WTC11 (cell line): ENCODE data around the gene CACNA2D4. TPM values are rescaled to one million over a fixed set of nuclear protein-coding genes. Genes with fewer than 3 reads are reported as not detected.

ENCODE experiments used
- ATAC-seq: fragments of 200-7000 bp; cut with Tn5 transposase; 2 replicates; pipeline ENCODE4 v1.10.0; 2021; ENCODE audit warnings: mild to moderate bottlenecking, moderate library complexity
- CTCF ChIA-PET: fragments of 300-600 bp; sonication (Branson Sonifier 250); formaldehyde crosslinking; loops from one replicate; lab custom pipeline; 2021; ENCODE audit warnings: antibody characterized with exemption; lab: Charles Lee
- POLR2A ChIA-PET: fragments of 350-600 bp; sonication (Branson Sonifier 250); formaldehyde crosslinking; loops from one replicate; lab custom pipeline; 2021; ENCODE audit warnings: antibody characterized with exemption; lab: Charles Lee
- DNase-seq: peaks from one replicate; pipeline ENCODE4 v3.0.0; 2021; ENCODE audit warnings: low spot score
- H3K27ac Mint-ChIP-seq: 2 replicates; pipeline ENCODE4 v1.8.0; 2021; ENCODE audit warnings: mixed read lengths
- H3K27me3 Mint-ChIP-seq: 2 replicates; pipeline ENCODE4 v1.8.0; 2021; ENCODE audit warnings: low read depth, mild to moderate bottlenecking, moderate library complexity, mixed read lengths
- H3K36me3 Mint-ChIP-seq: 2 replicates; pipeline ENCODE4 v1.8.0; 2021; ENCODE audit warnings: mixed read lengths
- H3K4me1 Mint-ChIP-seq: 2 replicates; pipeline ENCODE4 v1.8.0; 2022; ENCODE audit warnings: mixed read lengths
- H3K4me3 Mint-ChIP-seq: 2 replicates; pipeline ENCODE4 v1.8.0; 2021; ENCODE audit warnings: mild to moderate bottlenecking, moderate library complexity, mixed read lengths
- H3K9me3 Mint-ChIP-seq: 2 replicates; pipeline ENCODE4 v1.8.0; 2021; ENCODE audit warnings: mixed read lengths
- CBFB ChIP-seq: sonication (generic); formaldehyde crosslinking; IDR thresholded peaks from 2 replicates; pipeline ENCODE4 v1.8.1; 2022; ENCODE audit warnings: mild to moderate bottlenecking, low read depth, missing genetic modification reagents
- CREM ChIP-seq: sonication (generic); formaldehyde crosslinking; IDR thresholded peaks from 2 replicates; pipeline ENCODE4 v1.8.1; 2022; ENCODE audit warnings: mild to moderate bottlenecking, missing genetic modification reagents, moderate library complexity
- ETV6 ChIP-seq: sonication (generic); formaldehyde crosslinking; IDR thresholded peaks from 2 replicates; pipeline ENCODE4 v1.8.1; 2022; ENCODE audit warnings: mild to moderate bottlenecking, missing genetic modification reagents
- FOXP1 ChIP-seq: sonication (generic); formaldehyde crosslinking; IDR thresholded peaks from 2 replicates; pipeline ENCODE4 v1.8.0; 2022; ENCODE audit warnings: missing genetic modification reagents, mild to moderate bottlenecking, moderate library complexity, borderline replicate concordance
- MYBL2 ChIP-seq: sonication (generic); formaldehyde crosslinking; IDR thresholded peaks from 2 replicates; pipeline ENCODE4 v1.8.1; 2023; ENCODE audit warnings: mild to moderate bottlenecking, moderate library complexity, missing genetic modification reagents
- NFATC4 ChIP-seq: fragments of 250-450 bp; sonication (Bioruptor Pico); IDR thresholded peaks from 2 replicates; pipeline ENCODE4 v1.9.0; 2021; ENCODE audit warnings: mild to moderate bottlenecking
- NFYB ChIP-seq: sonication (generic); formaldehyde crosslinking; conservative IDR thresholded peaks from 2 replicates; pipeline ENCODE4 v1.8.0; 2022; ENCODE audit warnings: low read depth, missing genetic modification reagents
- NR1H2 ChIP-seq: sonication (generic); formaldehyde crosslinking; IDR thresholded peaks from 2 replicates; pipeline ENCODE4 v1.9.0; 2021; ENCODE audit warnings: mild to moderate bottlenecking, moderate library complexity, missing genetic modification reagents
- OVOL2 ChIP-seq: fragments of 250-450 bp; sonication (Bioruptor Pico); IDR thresholded peaks from 2 replicates; pipeline ENCODE4 v1.9.0; 2021; ENCODE audit warnings: mild to moderate bottlenecking, borderline replicate concordance
- SOX15 ChIP-seq: fragments of 250-450 bp; sonication (Bioruptor Pico); IDR thresholded peaks from 2 replicates; pipeline ENCODE4 v1.9.0; 2021; ENCODE audit warnings: mild to moderate bottlenecking
- TCF7 ChIP-seq: sonication (generic); formaldehyde crosslinking; IDR thresholded peaks from 2 replicates; pipeline ENCODE4 v1.8.0; 2022; ENCODE audit warnings: mild to moderate bottlenecking, low read depth, missing genetic modification reagents, moderate library complexity
- TEAD4 ChIP-seq: sonication (generic); formaldehyde crosslinking; IDR thresholded peaks from 2 replicates; pipeline ENCODE4 v1.8.0; 2022; ENCODE audit warnings: mild to moderate bottlenecking, missing genetic modification reagents
- ZNF138 ChIP-seq: sonication (generic); formaldehyde crosslinking; conservative IDR thresholded peaks from 2 replicates; pipeline ENCODE4 v1.8.1; 2022; ENCODE audit warnings: mild to moderate bottlenecking, moderate library complexity, missing genetic modification reagents
- ZNF219 ChIP-seq: sonication (generic); formaldehyde crosslinking; IDR thresholded peaks from 2 replicates; pipeline ENCODE4 v1.8.0; 2023; ENCODE audit warnings: missing genetic modification reagents, mild to moderate bottlenecking, borderline replicate concordance
- total RNA-seq: library from RNA; stranded (reverse); gene quantifications from 3 replicates; pipeline ENCODE4 v1.2.3, GENCODE V29; 2021
- TF ChIP-seq, protein P1 (sequence below): sonication (generic); formaldehyde crosslinking; IDR thresholded peaks from 2 replicates; pipeline ENCODE4 v1.8.1; 2023; ENCODE audit warnings: mild to moderate bottlenecking, missing genetic modification reagents, borderline replicate concordance
- TF ChIP-seq, protein P2 (sequence below): sonication (generic); formaldehyde crosslinking; IDR thresholded peaks from 2 replicates; pipeline ENCODE4 v1.8.0; 2022; ENCODE audit warnings: missing genetic modification reagents
- TF ChIP-seq, protein P3 (sequence below): sonication (generic); formaldehyde crosslinking; conservative IDR thresholded peaks from 2 replicates; pipeline ENCODE4 v1.8.1; 2023; ENCODE audit warnings: mild to moderate bottlenecking, low read depth, missing genetic modification reagents, moderate library complexity
- TF ChIP-seq, protein P4 (sequence below): sonication (generic); formaldehyde crosslinking; IDR thresholded peaks from 2 replicates; pipeline ENCODE4 v1.8.0; 2022; ENCODE audit warnings: mild to moderate bottlenecking, missing genetic modification reagents
- TF ChIP-seq, protein P5 (sequence below): sonication (generic); formaldehyde crosslinking; IDR thresholded peaks from 2 replicates; pipeline ENCODE4 v1.8.1; 2023; ENCODE audit warnings: mild to moderate bottlenecking, missing genetic modification reagents

The CACNA2D4 gene
- total RNA-seq, 1 experiment from 2014 or later, result 0.04 TPM

DNA sequence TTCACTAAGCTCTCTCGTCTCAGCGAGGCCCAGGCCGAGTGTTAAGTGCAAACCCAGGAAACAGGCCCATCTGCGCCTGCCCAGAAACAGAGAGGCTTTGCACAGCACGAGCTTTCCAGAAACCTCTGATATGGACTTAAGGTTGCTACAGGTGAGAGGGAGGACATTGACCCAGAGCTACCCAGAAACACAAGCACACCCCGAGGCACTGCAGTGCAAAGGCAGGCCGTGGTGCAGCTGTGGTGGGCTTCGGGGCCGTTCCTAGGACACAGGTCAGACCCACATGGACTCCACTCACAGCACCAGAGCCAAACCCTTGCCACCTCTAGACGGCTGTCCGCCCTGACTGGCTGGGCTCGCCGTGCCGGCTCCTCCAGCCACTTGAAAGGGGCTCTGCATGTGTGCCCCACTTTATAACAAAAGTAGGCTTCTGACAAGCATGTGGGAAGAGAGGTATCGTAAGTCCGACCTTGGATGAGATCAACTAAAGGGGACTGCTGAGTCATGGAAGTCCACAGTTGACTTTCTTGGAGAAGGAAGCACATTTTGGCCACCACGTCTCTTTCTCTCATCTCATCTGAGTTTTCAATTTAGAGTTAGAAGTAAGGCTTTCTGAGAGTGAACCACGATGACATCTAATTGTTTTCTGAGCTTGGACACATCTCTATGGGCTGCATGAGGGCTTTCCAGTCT is 38.2 kb downstream of the CACNA2D4 start:
- Mint-ChIP-seq H3K27me3 (no peaks in the 10 kb centered on the region), H3K4me1 (no peaks in the 10 kb centered on the region), H3K36me3 (no peaks in the 10 kb centered on the region), H3K27ac (no peak overlapping the region; the same call in 1 of the 2 replicates), H3K9me3 (no peaks in the 10 kb centered on the region), H3K4me3 (no peak overlapping the region)
- TF ChIP-seq OVOL2, result no peak
- no peak for TF ChIP-seq NFATC4
- ATAC-seq (no peak), DNase-seq (no peak)
- ChIA-PET POLR2A (interaction anchor here (0.5 kb wide), 1 partner anchor 88 kb away, joined by 4 read pairs; no protein-coding TSS in a partner anchor), CTCF (interaction anchor here (1.1 kb wide), 1 partner anchor 60 kb away, joined by 4 read pairs; no protein-coding TSS in a partner anchor)

DNA sequence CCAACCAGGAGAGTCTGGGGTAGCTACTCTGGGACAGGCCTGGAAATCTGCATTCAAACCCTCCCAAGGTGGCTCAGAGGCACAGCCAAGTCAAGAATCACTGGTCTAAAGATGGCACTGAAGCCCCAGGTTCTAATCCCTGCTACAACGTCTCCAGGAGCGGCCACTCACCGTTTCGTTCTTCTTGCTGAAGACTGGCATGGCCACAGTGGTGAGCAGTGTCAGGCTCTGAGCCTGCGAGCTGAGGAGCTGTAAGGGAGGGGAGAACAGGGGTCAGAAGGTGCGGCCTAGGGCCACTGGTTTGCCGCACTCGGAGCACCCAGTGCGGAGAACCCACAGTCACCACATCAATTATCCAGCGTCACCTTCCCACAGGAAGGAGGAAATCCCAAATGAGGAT is 38.8 kb downstream of the CACNA2D4 start:
- H3K36me3 Mint-ChIP-seq, result no peaks in the 10 kb centered on the region
- H3K4me3 Mint-ChIP-seq, result no peak overlapping the region
- H3K27me3 Mint-ChIP-seq, result no peaks in the 10 kb centered on the region
- no peak for DNase-seq
- CTCF ChIA-PET, result interaction anchor here (1.1 kb wide), 1 partner anchor 60 kb away, joined by 4 read pairs; no protein-coding TSS in a partner anchor
- no peak overlapping the region for H3K27ac Mint-ChIP-seq
- POLR2A ChIA-PET, result no interaction called here
- H3K4me1 Mint-ChIP-seq, result no peaks in the 10 kb centered on the region
- ATAC-seq, result no peak
- H3K9me3 Mint-ChIP-seq, result no peaks in the 10 kb centered on the region
- TF ChIP-seq NR1H2 (CRISPR knock-in tag) (no peak), ETV6 (no peak), CREM (CRISPR knock-in tag) (no peak), ZNF138 (CRISPR knock-in tag) (no peak), CBFB (CRISPR knock-in tag) (no peak), FOXP1 (CRISPR knock-in tag) (no peak), TEAD4 (CRISPR knock-in tag) (no peak), ZNF219 (no peak), SOX15 (CRISPR knock-in tag) (no peak), NFYB (CRISPR knock-in tag) (no peak), MYBL2 (no peak), TCF7 (CRISPR knock-in tag) (no peak)
- TF ChIP-seq, protein P1, sequence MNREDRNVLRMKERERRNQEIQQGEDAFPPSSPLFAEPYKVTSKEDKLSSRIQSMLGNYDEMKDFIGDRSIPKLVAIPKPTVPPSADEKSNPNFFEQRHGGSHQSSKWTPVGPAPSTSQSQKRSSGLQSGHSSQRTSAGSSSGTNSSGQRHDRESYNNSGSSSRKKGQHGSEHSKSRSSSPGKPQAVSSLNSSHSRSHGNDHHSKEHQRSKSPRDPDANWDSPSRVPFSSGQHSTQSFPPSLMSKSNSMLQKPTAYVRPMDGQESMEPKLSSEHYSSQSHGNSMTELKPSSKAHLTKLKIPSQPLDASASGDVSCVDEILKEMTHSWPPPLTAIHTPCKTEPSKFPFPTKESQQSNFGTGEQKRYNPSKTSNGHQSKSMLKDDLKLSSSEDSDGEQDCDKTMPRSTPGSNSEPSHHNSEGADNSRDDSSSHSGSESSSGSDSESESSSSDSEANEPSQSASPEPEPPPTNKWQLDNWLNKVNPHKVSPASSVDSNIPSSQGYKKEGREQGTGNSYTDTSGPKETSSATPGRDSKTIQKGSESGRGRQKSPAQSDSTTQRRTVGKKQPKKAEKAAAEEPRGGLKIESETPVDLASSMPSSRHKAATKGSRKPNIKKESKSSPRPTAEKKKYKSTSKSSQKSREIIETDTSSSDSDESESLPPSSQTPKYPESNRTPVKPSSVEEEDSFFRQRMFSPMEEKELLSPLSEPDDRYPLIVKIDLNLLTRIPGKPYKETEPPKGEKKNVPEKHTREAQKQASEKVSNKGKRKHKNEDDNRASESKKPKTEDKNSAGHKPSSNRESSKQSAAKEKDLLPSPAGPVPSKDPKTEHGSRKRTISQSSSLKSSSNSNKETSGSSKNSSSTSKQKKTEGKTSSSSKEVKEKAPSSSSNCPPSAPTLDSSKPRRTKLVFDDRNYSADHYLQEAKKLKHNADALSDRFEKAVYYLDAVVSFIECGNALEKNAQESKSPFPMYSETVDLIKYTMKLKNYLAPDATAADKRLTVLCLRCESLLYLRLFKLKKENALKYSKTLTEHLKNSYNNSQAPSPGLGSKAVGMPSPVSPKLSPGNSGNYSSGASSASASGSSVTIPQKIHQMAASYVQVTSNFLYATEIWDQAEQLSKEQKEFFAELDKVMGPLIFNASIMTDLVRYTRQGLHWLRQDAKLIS (CRISPR knock-in tag), result no peak
- TF ChIP-seq, protein P2, sequence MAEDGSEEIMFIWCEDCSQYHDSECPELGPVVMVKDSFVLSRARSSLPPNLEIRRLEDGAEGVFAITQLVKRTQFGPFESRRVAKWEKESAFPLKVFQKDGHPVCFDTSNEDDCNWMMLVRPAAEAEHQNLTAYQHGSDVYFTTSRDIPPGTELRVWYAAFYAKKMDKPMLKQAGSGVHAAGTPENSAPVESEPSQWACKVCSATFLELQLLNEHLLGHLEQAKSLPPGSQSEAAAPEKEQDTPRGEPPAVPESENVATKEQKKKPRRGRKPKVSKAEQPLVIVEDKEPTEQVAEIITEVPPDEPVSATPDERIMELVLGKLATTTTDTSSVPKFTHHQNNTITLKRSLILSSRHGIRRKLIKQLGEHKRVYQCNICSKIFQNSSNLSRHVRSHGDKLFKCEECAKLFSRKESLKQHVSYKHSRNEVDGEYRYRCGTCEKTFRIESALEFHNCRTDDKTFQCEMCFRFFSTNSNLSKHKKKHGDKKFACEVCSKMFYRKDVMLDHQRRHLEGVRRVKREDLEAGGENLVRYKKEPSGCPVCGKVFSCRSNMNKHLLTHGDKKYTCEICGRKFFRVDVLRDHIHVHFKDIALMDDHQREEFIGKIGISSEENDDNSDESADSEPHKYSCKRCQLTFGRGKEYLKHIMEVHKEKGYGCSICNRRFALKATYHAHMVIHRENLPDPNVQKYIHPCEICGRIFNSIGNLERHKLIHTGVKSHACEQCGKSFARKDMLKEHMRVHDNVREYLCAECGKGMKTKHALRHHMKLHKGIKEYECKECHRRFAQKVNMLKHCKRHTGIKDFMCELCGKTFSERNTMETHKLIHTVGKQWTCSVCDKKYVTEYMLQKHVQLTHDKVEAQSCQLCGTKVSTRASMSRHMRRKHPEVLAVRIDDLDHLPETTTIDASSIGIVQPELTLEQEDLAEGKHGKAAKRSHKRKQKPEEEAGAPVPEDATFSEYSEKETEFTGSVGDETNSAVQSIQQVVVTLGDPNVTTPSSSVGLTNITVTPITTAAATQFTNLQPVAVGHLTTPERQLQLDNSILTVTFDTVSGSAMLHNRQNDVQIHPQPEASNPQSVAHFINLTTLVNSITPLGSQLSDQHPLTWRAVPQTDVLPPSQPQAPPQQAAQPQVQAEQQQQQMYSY (CRISPR knock-in tag), result no peak
- TF ChIP-seq, protein P3, sequence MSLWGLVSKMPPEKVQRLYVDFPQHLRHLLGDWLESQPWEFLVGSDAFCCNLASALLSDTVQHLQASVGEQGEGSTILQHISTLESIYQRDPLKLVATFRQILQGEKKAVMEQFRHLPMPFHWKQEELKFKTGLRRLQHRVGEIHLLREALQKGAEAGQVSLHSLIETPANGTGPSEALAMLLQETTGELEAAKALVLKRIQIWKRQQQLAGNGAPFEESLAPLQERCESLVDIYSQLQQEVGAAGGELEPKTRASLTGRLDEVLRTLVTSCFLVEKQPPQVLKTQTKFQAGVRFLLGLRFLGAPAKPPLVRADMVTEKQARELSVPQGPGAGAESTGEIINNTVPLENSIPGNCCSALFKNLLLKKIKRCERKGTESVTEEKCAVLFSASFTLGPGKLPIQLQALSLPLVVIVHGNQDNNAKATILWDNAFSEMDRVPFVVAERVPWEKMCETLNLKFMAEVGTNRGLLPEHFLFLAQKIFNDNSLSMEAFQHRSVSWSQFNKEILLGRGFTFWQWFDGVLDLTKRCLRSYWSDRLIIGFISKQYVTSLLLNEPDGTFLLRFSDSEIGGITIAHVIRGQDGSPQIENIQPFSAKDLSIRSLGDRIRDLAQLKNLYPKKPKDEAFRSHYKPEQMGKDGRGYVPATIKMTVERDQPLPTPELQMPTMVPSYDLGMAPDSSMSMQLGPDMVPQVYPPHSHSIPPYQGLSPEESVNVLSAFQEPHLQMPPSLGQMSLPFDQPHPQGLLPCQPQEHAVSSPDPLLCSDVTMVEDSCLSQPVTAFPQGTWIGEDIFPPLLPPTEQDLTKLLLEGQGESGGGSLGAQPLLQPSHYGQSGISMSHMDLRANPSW, result no peak
- TF ChIP-seq, protein P4, sequence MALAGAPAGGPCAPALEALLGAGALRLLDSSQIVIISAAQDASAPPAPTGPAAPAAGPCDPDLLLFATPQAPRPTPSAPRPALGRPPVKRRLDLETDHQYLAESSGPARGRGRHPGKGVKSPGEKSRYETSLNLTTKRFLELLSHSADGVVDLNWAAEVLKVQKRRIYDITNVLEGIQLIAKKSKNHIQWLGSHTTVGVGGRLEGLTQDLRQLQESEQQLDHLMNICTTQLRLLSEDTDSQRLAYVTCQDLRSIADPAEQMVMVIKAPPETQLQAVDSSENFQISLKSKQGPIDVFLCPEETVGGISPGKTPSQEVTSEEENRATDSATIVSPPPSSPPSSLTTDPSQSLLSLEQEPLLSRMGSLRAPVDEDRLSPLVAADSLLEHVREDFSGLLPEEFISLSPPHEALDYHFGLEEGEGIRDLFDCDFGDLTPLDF (CRISPR knock-in tag), result no peak
- TF ChIP-seq, protein P5, sequence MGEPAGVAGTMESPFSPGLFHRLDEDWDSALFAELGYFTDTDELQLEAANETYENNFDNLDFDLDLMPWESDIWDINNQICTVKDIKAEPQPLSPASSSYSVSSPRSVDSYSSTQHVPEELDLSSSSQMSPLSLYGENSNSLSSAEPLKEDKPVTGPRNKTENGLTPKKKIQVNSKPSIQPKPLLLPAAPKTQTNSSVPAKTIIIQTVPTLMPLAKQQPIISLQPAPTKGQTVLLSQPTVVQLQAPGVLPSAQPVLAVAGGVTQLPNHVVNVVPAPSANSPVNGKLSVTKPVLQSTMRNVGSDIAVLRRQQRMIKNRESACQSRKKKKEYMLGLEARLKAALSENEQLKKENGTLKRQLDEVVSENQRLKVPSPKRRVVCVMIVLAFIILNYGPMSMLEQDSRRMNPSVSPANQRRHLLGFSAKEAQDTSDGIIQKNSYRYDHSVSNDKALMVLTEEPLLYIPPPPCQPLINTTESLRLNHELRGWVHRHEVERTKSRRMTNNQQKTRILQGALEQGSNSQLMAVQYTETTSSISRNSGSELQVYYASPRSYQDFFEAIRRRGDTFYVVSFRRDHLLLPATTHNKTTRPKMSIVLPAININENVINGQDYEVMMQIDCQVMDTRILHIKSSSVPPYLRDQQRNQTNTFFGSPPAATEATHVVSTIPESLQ (CRISPR knock-in tag), result no peak
